ENCODE measurements around the gene ACOT7.

- TF ChIP-seq CTCF (IDR thresholded peaks at IDR 0.05): no peak
- TF ChIP-seq POLR2A (IDR thresholded peaks at IDR 0.05): no peak
Observed at GRCh38 chr1:6334261-6334993, 59.1 kb downstream of the ACOT7 start.

All from prostate gland (tissue), 2 donors.